GM18861 (cell line): ENCODE measurements around the gene DHX29.

Experiments used
- ATAC-seq: cut with Tn5 transposase; IDR thresholded peaks from one replicate; pipeline ENCODE4 v1.9.1; 2021; ENCODE audit not compliant: unreplicated experiment

Gene DHX29

DNA sequence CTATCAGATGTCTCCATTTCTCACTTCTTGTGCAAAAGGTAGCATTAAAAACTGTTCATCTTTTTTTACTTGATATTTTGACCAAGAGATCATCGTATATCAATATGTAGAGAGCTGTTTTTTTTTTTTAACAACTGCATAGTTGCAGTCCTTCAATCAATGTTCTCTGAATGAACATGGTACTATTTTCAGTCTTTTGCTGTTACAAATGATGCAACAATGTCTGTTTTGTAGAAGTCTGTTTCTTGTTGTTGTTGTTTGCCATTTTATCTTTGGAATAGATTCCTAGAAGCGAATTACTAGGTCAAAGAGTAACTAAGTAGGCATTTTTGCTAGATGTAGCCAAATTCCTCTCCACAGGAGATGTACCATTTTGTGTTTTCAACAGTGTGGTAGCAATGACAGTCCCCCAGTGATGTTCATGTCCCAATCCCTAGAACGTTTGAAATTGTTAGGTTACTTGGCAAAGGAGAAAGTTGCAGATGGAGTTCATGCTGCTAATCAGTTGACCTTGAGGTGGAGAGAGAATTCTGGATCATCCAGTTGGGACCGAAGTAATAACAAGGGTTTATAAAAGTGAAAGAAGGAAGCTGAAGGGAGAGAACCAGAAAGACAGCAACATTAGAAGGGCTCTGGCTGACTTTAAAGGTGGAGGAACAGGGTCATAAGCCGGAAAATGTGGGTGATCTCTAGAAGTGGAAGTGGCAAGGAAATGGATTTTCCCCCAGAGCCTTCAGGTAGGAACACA lies 6.5 kb upstream of the DHX29 start:
- ATAC-seq: no peak

DNA sequence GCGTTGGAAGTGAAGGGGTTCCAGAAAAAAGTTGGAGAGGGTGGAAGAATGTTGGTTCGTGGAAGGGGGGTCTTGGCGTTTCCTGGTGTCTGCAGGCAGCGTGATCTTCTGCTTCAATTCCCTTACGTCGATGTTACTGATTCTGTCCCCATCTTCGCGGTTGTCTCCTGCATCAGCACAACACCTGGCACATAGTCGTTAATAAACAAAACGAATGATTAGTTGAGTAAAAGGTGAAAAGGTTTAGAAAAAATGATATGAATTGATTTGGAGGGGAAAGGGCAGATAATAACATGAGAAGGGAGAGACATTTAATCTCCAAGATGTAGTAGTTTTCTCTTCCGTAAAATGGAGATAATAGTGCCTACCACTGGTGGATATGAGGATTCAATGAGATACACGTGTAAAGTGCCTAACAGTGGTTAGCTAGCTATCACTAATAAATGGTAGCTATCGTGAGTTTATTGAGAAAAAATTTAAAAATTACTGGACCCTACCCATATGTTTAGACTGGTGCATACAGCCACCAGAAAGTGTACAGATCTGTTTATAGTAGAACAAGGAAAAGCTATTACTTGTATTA lies 851 bp upstream of the DHX29 start:
- no peak for ATAC-seq

DNA sequence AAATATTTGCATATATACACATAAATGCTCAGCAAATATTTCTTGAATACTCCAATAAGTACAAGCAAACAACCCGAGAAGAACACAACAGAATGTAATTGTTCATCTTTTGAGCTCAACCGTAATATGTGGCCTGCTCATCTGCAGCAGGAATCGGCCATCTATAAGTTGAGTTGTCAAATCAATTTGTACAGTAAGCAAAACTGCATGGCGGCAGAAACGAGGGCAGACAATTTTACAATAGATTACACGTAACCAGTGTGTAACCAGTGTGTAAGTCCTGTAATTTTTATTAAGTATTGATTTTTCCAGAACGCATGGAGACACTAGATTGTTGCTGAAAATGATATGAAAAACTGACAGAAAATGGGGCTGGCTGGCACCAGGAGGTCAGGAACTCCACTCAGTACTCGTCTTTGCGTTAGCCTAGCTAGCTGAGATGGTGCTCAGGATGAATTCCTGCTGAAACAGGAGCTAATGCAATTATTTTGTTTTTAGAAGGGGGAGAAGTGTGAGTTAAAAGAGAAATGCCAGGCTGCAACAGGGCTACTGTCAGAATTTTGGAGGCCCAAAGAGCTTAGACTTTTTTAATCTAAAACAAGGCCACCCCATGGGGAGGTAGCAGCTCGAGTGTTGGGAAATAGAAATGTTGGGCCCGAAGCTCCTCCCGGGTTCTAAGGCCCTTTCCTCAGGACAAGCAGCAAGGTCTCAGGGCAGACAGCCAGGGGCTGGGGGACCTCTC lies 682 bp downstream of the DHX29 start:
- no peak for ATAC-seq

DNA sequence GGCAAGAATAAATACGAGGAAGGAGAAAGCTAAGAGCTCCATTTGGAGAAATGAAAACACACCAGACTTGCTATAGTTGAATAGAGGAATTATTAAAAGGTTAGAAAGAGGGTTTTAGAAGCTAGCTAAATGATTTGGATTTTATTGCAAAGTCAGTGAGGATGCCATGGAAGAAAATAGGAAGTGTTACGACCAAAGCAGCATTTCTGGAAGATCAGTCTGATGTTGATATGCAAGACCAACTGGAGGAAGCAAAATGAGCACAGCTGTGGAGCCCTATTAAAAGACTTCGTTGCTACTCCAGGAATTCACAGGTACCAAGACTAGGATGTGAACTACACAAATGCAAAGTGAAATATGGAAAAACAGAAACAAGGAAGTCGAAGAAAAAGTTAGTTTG lies 2.1 kb downstream of the DHX29 start:
- no peak for ATAC-seq

DNA sequence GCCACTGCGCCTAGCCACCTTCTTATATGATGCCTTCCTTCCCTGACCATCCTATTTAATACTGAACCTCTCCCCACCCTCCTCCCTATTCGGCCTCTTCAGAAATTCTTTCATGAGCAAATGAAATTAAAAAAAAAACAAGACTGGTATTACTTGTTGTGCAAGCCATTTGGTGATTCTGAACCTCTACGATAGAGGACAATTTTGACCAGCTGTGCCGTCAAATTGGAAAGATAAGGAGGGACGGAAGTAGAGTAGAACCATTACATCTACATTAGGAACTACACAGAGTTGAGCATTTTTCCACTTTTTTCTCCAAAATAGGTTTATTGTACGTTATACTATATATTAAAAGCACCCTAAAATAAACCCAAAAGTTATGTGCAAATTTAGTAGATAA lies 2.9 kb downstream of the DHX29 start:
- no peak for ATAC-seq

DNA sequence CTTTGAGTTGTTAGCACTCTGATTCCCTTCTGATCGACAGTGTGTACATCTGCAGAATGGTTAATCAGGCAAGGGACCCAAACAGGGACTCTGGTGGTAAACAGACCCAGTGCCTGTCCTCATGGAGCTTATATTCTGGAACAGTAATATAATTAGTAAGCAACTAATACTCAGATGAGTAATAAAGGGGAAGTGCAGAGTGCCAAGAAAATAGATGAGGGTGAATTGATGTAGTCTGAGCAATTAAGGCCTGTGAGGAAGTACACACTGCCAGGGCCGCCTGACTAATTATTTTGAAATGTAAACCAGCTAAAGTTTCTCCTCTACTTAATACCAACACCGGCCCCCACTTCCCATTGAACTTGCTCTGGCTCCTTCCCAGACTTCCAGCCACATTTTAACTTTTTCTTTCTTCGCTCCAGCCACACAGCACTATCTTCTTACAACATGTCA lies 4.2 kb downstream of the DHX29 start:
- ATAC-seq: no peak

DNA sequence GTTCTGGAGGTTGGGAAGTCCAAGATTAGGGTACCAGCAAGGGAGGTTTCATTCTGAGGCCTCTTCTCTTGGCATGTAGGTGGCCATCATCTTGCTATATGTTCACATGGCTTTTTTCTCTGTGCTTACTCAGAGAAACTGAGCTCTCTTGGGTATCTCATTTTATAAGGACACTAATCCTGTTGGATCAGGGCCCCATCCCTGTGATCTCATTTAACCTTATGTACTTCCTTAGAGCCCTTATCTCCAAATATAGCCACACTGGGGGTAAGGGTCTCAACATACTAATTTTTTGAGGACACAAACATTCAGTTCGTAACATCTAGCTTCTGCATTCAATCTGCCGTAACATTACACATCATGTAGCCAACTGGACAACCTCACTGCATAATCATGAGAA lies 6.6 kb downstream of the DHX29 start:
- ATAC-seq: no peak

DNA sequence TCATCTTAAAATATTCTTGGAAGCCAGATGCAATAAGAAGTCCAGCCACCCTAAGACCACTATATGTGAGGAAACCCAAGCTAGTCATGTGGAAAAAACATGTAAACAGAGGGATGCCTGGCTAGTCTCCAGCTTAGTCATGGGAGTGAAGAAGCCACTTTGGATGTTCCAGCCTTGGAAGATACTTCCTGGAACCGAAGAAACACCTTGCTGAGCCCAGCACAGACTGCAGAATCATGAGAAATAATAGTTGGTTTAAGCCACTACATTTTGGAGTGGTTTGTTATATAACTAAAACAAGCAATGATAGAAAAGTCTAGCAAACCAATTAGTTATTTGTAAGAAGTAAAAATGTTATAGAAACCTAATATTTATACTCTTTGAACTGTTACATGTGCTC lies 12.6 kb downstream of the DHX29 start:
- ATAC-seq: no peak

DNA sequence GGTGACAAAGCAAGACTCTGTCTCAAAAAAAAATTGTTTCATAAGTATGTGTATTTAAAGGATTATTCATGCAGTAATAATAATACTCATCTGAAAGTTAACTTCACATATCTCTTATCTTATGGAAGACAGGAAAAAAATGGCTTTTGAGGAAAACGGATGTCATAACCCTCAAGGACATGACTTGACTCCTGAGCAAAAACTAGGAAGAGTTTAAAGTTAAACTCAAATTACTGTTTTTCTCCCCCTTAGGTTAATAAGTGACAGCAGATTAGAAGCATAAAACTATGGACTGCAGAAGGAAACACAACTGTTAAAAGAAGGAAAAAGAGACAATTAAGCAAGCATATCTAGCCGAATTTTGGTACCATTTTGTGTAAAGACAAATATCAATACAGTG lies 16.5 kb downstream of the DHX29 start:
- no peak for ATAC-seq

DNA sequence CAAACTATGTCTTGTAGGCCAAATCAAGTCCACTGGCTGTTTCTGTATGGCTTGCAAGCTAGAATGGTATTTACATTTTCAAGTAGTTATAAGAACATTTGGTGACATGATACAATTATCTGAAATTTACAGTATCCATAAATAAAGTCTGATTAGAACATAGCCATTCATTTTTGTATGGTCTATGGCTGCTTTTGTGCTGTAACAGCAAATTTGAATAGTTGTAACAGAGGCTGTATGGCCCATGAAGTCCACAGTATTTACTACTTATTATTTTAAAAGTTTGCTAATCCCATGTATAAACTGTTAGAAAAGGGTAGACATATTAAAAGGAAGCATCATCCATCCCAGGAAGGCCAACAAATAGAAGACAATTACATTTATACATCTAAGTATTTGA lies 17.7 kb downstream of the DHX29 start:
- no peak for ATAC-seq

DNA sequence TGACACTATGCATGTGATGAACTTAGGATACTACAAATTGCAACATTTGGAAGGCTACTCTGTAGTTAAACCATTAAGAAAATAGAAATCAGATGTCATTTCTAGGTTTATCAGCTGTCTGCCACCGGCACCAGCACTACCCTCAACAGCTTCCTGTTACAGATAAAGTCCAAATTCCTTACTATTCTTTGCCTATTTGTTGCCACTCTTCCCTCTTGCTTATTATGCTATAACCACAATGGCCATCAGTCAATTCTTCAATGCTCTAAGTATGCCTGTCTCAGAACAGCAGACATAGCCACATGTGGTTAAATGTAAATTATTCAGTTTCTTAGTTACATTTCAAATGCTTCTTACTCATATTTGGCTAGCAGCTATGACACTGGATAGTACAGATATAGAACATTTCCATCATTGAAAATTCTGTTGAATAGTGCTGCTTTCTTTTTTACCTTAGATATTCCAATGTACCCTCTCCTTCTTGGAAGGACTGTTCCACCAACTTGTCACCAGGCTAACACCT lies 21.0 kb downstream of the DHX29 start:
- ATAC-seq: no peak

DNA sequence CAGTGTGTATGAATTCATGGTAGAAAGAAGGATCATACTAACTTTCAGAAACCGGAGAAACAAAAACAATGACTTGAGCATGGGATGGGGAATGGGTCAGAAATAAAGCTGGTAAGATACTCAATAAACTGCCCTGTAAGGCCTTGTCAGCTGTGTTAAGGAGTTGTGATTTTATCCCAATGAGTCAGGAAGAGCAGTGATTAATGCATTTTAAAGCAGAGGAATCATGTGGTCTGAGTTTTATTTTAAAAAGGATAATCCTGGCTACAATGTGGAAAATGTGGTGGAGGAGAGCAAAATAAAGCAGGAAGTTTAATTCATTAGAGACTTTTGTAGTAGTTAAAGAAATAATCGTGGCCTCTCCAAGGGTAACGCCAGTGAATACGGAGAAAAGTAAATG lies 28.7 kb downstream of the DHX29 start:
- ATAC-seq: no peak

DNA sequence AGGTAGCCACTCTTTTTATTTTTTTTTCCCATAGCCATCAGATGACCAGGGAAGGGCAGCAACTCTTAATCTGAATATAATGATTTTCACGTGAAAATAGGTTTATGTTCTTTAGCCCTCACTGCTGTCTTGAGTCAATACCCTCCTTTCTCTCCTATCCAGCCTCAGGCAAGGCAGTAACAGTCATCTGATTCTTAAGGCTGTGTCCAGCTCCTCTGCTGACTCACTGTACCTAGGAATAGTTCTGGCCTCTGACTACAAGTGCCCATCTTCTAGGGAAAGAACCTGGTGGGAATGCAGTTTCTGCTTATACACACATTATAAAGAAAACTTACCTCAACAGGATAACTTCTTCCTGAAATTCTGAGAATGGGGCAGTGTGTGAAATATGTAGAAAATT lies 30.7 kb downstream of the DHX29 start:
- ATAC-seq: no peak

DNA sequence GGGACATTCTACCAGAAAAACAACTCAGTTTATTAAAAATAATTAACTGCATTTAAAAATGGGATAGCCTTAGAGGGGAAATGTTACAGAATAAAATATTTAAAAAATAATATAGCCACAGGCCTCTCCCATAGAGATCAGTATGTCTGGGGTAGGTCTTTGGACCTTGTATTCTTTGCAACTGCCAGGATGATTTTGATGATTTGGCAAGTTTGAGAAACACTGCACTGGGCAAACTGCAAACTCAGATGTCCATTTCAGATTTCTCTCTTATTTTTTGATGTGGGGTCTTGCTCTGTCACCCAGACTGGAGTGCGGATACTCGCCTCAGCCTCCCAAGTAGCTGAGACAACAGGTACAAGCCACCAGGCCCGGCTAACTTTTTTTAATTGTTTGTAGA lies 49.2 kb downstream of the DHX29 start:
- no peak for ATAC-seq

DNA sequence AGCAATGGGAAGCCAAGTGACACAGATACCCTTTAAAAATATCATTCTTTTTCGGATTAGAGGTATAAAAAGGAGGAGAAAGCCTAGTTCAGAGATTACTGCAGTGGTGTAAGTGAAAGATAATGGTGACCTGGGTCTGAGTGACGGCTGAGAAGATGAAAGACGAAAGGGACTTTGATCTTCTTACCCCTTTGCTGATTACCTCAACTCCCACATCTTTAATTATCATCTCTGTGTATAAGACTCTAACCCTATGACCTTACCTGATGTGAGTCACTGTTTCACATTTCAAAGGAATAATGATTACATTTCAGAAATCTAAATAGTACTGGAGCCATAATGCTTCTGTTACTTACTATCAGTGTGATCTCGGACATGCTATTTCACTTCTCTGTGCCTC lies 52.7 kb downstream of the DHX29 start:
- ATAC-seq: no peak

DNA sequence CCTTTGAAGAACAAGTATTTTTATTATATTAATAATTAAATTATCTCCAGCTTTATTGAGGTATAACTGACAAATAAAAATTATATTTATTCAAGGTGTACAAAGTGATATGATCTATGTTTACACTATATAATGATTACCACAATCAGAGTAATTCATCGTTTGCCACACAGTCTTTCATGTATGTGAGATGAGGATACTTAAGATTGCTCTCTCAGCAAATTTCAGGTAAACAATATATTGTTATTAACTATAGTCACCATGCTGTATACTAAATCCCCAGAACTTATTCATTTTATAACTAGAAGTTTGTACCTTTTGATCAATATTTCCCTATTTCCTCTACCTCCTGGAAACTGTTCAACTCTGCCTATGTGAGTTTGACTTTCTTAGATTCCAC lies 57.4 kb downstream of the DHX29 start:
- ATAC-seq: no peak

DNA sequence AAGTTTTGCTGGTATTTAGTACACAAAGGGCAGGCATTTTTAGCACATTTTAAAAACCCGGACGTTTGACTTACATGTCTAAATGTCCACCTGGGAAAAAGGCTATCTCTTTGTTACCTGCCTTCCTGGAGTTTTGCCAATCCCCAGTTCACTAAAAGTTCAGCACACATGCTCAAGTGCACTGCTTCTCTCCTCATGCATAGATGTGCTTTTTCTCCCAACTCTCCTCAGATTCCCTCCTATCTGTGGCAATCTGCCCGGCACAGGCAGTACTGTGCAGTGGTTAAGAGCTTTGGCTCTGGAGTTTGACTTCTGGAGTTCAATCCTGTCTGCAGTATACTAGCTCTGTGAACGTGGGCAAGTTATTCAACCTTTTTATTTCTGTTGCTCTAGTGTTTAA lies 65.7 kb downstream of the DHX29 start:
- ATAC-seq: no peak

DNA sequence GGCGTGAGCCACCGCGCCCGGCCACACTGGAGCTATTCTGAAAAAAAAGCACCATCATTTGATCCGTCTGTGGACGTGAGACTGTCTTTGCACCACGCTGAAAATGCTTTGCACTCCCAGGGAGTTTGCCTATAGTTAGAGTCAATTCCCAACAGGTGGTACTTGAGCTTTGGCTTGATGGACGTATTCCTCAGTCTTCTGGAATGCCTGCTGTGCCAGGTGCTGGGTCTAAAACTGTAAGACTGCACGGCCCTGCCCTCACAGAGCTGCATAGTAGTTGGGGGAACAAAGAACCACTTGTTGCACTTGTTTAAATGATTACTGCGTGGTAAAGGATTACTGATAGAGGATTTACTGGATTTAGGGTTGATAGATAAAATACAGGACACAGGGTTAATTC lies 70.7 kb downstream of the DHX29 start:
- ATAC-seq: no peak

DNA sequence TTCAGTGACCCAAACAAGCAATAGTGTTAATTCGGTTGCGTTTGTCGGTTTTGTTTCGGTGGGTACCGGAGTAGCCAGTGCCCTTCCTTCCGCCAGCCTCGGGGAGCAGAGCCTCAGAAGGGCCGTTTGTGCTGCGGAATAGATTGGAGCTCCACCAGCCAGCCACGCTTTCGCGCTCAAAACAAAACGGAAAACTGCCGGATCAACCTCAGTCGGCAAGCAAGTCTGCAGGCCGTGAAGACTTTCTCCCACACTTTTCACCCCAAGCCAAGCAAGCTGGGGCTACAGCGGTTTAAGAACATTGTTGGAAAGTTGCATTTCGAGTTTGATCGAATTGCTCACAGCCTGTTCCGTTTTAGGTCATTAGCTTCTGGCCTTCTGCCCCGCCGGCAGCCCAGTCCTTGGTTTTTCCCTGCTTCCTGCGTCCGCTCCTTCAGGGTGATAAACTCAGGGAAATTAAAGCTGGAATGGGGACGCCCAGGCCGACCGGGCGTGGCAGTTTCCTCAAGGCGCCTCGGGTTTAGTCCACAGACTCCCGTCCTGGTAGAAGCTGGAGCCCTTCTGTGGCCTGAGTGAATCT lies 73.3 kb downstream of the DHX29 start:
- ATAC-seq: no peak

DNA sequence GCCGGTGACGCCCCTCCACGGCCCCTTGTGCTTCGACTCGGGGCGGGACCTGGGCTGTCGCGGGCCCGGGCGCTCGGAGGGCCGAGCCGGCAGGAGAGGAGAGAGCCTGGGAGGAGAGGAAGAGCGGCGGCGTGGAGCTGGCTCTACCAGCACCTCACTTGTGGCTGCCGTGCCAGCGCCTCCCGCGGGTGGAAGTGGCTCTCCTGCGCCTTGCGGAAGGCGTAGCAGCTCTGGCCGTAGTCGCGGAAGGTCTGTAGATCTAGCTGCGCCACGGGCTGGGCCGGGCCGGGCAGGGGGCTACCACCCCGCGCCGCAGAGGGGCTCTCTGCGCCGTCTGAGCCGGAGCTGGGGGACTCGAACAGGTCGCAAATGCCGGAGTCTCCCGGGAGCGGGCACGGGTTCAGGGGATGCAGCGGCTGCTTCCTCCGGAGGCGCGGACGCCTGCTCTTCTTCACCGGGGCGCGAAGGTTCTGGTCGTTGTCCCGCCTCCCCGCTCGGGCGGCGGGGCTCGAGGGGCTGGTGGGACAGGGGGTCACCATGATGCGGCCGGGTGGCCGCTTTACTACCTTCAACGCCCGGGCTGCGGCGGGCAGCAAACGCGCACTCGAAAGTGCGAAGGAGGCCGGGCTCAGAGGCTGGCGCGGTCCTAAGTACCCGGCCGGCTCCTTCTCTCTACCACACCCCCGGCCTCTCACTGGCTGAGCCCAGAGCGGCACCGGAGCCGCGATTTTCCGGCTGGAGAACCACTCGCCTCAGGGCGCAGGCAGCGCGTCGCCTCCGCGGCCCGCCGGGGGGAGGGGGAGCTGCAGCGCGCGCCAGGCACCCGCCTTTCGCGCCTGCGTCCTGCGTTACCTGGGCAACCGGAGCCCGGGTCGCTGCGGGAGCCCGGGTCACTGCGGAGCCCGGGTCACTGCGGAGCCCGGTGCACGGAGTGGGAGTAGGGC lies 74.2 kb downstream of the DHX29 start, which contains the start of gene CCNO:
CCNO (minus strand) TSS at position 624 of the 944 bp plus-strand sequence; CDS start at position 539, 85 bp downstream.
- ATAC-seq: no peak
